IPS DF 6.9 (cell line): ENCODE results near the gene CD81.

ENCODE experiments used
- DNase-seq: peaks from one replicate; pipeline ENCODE4 v3.0.0-alpha.2; 2013; ENCODE audit warnings: low read depth, low spot score
- H3K27ac ChIP-seq: one replicate; pipeline ENCODE4 v1.5.1; 2013; ENCODE audit warnings: low read length, control low read depth
- H3K27me3 ChIP-seq: 2 replicates; pipeline ENCODE4 v1.6.1; 2013; ENCODE audit warnings: mild to moderate bottlenecking, low read length; ENCODE audit not compliant: control insufficient read depth, insufficient read depth
- H3K36me3 ChIP-seq: 2 replicates; pipeline ENCODE4 v1.6.1; 2013; ENCODE audit warnings: low read length; ENCODE audit not compliant: control insufficient read depth, insufficient read depth
- H3K4me1 ChIP-seq: 2 replicates; pipeline ENCODE4 v1.6.1; 2013; ENCODE audit warnings: low read length; ENCODE audit not compliant: control insufficient read depth, insufficient read depth
- H3K4me3 ChIP-seq: 2 replicates; pipeline ENCODE4 v1.5.1; 2013; ENCODE audit warnings: mild to moderate bottlenecking, low read length
- H3K9me3 ChIP-seq: 2 replicates; pipeline ENCODE4 v1.6.1; 2013; ENCODE audit warnings: low read length, inconsistent platforms; ENCODE audit not compliant: control insufficient read depth, insufficient read depth
- WGBS: extraction: QIAGEN DNeasy Blood & Tissue Kit; methylation state at CpG from one replicate; pipeline ENCODE4 v1.1.7; 2013; ENCODE audit warnings: mixed read lengths, missing lambda C conversion rate; ENCODE audit not compliant: insufficient read length, insufficient coverage; 5-methylcytosine and 5-hydroxymethylcytosine counted together

CD81 gene

DNA sequence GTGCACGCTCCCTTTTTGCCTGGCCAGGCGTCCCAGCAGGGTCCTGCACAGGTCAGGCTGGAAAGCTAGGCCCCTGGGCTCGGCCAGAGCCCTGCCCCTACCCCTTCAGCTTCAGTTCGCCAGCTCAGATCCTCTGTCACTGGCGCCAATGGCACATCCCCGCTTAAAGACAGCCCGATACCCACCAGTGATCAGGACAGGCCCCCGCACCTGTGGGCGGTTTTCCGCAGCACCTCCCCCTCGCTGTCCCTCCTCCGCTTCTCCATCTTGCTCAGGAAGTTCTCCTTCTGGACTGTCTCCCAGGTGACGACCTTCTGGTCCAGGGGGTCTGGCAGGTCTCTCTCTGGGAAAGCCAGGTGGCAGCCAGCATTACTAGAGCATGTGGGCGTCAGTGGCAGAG, 29.3 kb downstream of the CD81 start:
- H3K27ac ChIP-seq: no peak overlapping the region
- H3K9me3 ChIP-seq: no peaks in the 10 kb centered on the region
- DNase-seq: no peak
- peaks cover 12% of the 10 kb centered on the region; the same call in 1 of the 2 replicates for H3K36me3 ChIP-seq
- no peaks in the 10 kb centered on the region for H3K27me3 ChIP-seq
- no peaks in the 10 kb centered on the region for H3K4me1 ChIP-seq
- WGBS: no CpG with 5 or more reads among the region's 14 CpGs
- H3K4me3 ChIP-seq: no peak overlapping the region

DNA sequence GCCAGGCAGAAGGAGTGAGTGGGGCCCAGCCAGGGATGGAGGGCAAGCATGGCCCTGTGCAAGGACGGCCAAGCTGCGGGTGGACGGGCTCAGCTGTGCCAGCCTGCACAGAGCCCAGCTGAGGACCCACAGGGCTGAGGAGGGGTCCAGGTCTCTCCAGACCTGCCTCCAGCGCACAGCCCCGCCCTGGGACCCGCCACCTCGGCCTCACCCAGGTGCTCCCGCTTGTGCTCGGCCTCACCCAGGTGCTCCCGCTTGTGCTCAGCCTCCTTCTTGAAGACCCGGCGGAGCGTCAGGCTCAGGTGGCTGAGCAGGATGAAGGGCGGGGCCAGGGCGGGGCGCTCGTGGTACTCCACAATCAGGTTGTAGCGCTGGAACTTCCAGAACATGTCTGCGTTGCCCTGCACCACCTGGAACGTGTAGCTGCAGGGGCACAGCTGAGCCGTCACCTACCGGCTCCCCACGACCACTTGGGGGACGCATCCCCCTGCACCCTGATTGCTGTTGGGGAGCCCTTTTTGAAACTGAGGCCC, 29.8 kb downstream of the CD81 start:
- Histone ChIP-seq H3K27ac (no peak overlapping the region), H3K9me3 (no peaks in the 10 kb centered on the region), H3K4me1 (no peaks in the 10 kb centered on the region), H3K27me3 (no peaks in the 10 kb centered on the region), H3K36me3 (peaks cover 12% of the 10 kb centered on the region; the same call in 1 of the 2 replicates), H3K4me3 (no peak overlapping the region)
- no peak for DNase-seq
- no CpG with 5 or more reads among the region's 24 CpGs for WGBS

- no peak overlapping the region for H3K4me3 ChIP-seq
- H3K27ac ChIP-seq: no peak overlapping the region
- no peak for DNase-seq
- peaks cover under 1% of the 10 kb centered on the region; the same call in 1 of the 2 replicates for H3K36me3 ChIP-seq
- no peaks in the 10 kb centered on the region for H3K9me3 ChIP-seq
- WGBS: no CpG with 5 or more reads among the region's 11 CpGs
- H3K27me3 ChIP-seq: no peaks in the 10 kb centered on the region
- H3K4me1 ChIP-seq: no peaks in the 10 kb centered on the region
Measured at GRCh38 chr11:2408671-2409070, 31.6 kb downstream of the CD81 start.

GRCh38 chr11:2409126-2409525, 32.0 kb downstream of the CD81 start:
- no peaks in the 10 kb centered on the region for H3K9me3 ChIP-seq
- no CpG with 5 or more reads among the region's 16 CpGs for WGBS
- no peak overlapping the region for H3K4me3 ChIP-seq
- H3K36me3 ChIP-seq: no peaks in the 10 kb centered on the region
- no peak overlapping the region for H3K27ac ChIP-seq
- H3K27me3 ChIP-seq: no peaks in the 10 kb centered on the region
- H3K4me1 ChIP-seq: no peaks in the 10 kb centered on the region
- DNase-seq: no peak

GRCh38 chr11:2409611-2410468, 32.7 kb downstream of the CD81 start:
- no peaks in the 10 kb centered on the region for H3K4me1 ChIP-seq
- DNase-seq: no peak
- H3K36me3 ChIP-seq: no peaks in the 10 kb centered on the region
- WGBS: no CpG with 5 or more reads among the region's 42 CpGs
- H3K4me3 ChIP-seq: no peak overlapping the region
- no peak overlapping the region for H3K27ac ChIP-seq
- H3K27me3 ChIP-seq: no peaks in the 10 kb centered on the region
- H3K9me3 ChIP-seq: no peaks in the 10 kb centered on the region

- Histone ChIP-seq H3K36me3 (no peaks in the 10 kb centered on the region), H3K27ac (no peak overlapping the region), H3K27me3 (no peaks in the 10 kb centered on the region), H3K4me1 (no peaks in the 10 kb centered on the region), H3K9me3 (no peaks in the 10 kb centered on the region), H3K4me3 (no peak overlapping the region)
- no CpG with 5 or more reads among the region's 9 CpGs for WGBS
- DNase-seq: no peak
Measured at GRCh38 chr11:2410616-2411015, 33.5 kb downstream of the CD81 start.

DNA sequence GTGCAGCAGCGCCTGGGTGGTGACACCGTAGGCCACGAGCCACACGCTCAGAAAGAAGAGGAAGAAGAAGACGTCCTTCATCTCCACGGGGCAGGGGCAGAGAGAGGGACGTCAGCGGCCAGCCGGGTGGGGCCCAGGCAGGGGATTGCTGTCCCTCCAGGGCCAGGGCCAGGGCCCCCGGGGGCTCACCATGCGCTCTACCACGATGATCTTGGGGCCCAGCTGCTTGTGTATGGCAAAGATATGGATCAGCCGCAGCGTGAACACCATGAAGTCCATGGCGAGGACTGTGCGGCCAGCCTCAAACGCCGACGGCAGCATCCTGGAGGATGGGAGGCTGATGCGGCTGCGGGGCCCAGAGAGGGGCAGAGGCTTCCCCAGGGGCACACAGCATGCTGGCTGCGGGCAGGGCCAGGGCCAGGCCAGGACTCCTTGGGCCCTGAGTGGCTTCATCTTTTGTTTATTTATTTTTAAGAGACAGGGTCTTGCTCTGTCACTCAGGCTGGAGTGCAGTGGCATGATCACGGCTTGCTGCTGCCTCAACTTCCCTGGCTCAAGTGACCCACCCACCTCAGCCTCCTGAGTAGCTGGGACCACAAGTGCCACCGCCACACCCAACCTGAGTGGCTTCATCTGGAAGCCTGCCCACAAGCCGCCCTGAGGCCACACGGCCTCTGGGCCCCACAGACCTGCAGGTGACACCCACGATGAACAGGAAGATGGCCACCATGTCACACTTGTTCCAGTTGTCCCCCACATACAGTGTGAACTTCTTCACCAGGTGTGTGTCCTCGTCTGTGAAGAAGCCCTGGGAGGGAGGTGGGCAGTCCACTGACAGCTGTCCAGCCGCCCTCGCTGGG, 34.6 kb downstream of the CD81 start:
- Histone ChIP-seq H3K36me3 (no peaks in the 10 kb centered on the region), H3K4me1 (no peaks in the 10 kb centered on the region), H3K9me3 (no peaks in the 10 kb centered on the region), H3K27ac (no peak overlapping the region), H3K4me3 (no peak overlapping the region), H3K27me3 (no peaks in the 10 kb centered on the region)
- no peak for DNase-seq
- no CpG with 5 or more reads among the region's 30 CpGs for WGBS

DNA sequence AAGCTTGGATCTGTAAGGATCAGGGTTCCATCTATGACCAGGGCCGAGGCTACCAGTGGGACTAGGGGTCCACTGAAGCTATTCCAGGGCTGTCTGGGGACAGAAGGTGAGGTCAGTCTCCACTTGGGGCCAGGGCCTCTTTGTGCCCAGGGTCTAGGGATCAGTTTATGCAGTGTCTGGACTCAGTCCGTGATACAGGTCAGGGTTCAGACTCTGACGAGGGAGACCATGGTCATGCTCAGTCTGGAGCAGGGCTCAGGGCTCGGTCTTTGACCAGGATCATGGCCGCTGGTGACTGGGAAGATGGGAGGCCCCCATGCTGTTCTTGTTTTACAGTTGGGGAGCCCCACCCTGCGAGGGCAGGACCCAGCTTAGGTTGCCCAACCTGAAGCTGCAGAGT, 35.2 kb downstream of the CD81 start:
- Histone ChIP-seq H3K36me3 (no peaks in the 10 kb centered on the region), H3K9me3 (no peaks in the 10 kb centered on the region), H3K27ac (no peak overlapping the region), H3K4me1 (no peaks in the 10 kb centered on the region), H3K4me3 (no peak overlapping the region), H3K27me3 (no peaks in the 10 kb centered on the region)
- DNase-seq: no peak
- WGBS: no CpG with 5 or more reads among the region's 6 CpGs

DNA sequence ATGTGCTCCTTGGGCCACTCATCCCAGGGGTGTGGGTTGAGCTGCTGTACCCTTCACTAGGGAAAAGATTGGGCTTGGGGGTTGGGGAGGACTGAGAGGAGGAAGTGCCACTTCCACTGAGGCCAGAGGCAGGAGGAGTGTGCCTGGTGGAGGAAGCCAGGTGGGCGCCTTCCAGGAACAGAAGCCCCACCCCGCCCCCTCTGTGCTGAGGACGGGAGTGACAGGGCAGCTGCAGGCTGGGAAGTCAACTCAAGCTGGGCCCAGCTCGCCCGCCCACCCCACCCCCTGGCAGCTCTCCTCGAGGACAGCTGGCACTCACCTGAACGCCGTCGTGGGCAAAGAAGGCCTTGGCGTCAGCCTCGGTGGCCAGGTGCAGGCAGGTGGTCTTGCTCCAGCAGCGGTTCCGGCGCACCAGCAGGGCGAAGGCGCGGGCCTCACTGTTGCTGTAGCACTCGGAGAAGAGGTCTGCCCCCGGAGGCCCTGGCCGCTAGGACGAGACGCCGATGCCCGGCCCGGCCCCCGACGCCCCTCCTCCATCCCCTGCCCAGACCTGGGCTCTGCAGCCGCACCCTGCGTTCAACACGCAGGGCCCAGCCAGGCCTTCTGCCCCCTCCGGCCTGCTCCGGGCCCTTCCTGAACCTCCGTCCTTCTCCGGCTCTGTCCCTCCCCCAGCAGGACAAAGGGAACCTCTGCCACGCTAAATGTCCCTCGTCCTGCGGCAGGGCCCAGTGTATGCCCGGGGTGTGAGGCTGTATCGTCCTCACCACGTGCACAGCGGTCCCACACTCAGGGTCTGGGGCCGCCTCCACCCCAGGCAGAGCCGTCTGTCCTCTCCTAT, 36.9 kb downstream of the CD81 start:
- Histone ChIP-seq H3K27me3 (no peaks in the 10 kb centered on the region), H3K9me3 (no peaks in the 10 kb centered on the region), H3K4me3 (no peak overlapping the region), H3K27ac (no peak overlapping the region), H3K36me3 (no peaks in the 10 kb centered on the region), H3K4me1 (no peaks in the 10 kb centered on the region)
- WGBS: no CpG with 5 or more reads among the region's 43 CpGs
- no peak for DNase-seq

- no peak overlapping the region for H3K27ac ChIP-seq
- WGBS: no CpG with 5 or more reads among the region's 35 CpGs
- H3K4me1 ChIP-seq: no peaks in the 10 kb centered on the region
- no peak overlapping the region for H3K4me3 ChIP-seq
- no peaks in the 10 kb centered on the region for H3K27me3 ChIP-seq
- no peaks in the 10 kb centered on the region for H3K9me3 ChIP-seq
- no peaks in the 10 kb centered on the region for H3K36me3 ChIP-seq
- no peak for DNase-seq
Measured at GRCh38 chr11:2414616-2415015, 37.5 kb downstream of the CD81 start.
